Measurements from ENCODE around the gene GMDS. TPM values are rescaled to one million over a fixed set of nuclear protein-coding genes. Genes with fewer than 3 reads are reported as not detected.

GMDS gene
- total and polyA plus RNA-seq, 2 of the 4 experiments (the other 2 are of a cell fraction), result 7.3 to 21.9 TPM

GRCh38 chr6:1602049-1602713 lies 643.2 kb downstream of the GMDS start:
- Histone ChIP-seq H3K4me1 (ENCODE audit: control insufficient read depth, insufficient read depth, low read length) (peaks cover 7% of the 10 kb centered on the region), H2BK15ac (ENCODE audit: low read depth, low read length) (no peak overlapping the region), H2AK9ac (replicated peaks; ENCODE audit: low read depth, low read length, poor library complexity) (no peak overlapping the region), H2BK5ac (ENCODE audit: low read depth, low read length, poor library complexity, severe bottlenecking) (no peak overlapping the region), H2AK5ac (ENCODE audit: low read depth, low read length) (no peak overlapping the region), H3K4me2 (ENCODE audit: low read depth, low read length) (no peak overlapping the region), H3K36me3 (ENCODE audit: control insufficient read depth, insufficient read depth, low read length) (no peaks in the 10 kb centered on the region), H3K4me3 (ENCODE audit: insufficient read depth, low read depth, low read length) (no peak overlapping the region), H3K9ac (ENCODE audit: low read depth, low read length) (no peak overlapping the region), H3K4ac (ENCODE audit: low read depth, low read length) (no peak overlapping the region), H3K23ac (ENCODE audit: low read depth, low read length) (no peak overlapping the region), H4K91ac (ENCODE audit: insufficient read depth, low read depth, low read length) (no peak overlapping the region), H2BK20ac (ENCODE audit: low read depth, low read length) (no peak overlapping the region), H3K79me1 (ENCODE audit: low read depth in 1 of 2, low read length in 2 of 2) (no peaks in the 10 kb centered on the region), H4K8ac (ENCODE audit: low read depth in 2 of 2, low read length in 2 of 2) (no peak overlapping the region), H2BK120ac (ENCODE audit: low read depth, low read length) (no peak overlapping the region), H3K9me1 (ENCODE audit: insufficient read depth, low read length) (no peaks in the 10 kb centered on the region), H3K27ac (ENCODE audit: insufficient read depth, low read length) (no peak overlapping the region), H3K18ac (ENCODE audit: low read depth, low read length) (no peak overlapping the region), H3K27me3 (ENCODE audit: control insufficient read depth, insufficient read depth, low read length) (peaks cover 18% of the 10 kb centered on the region), H3K14ac (replicated peaks; ENCODE audit: low read depth, low read length) (no peak overlapping the region), H4K5ac (ENCODE audit: low read depth, low read length) (no peak overlapping the region), H3K9me3 (ENCODE audit: control insufficient read depth, insufficient read depth, low read length) (no peaks in the 10 kb centered on the region), H3K56ac (ENCODE audit: extremely low read depth, insufficient read depth, low read length) (no peak overlapping the region), H4K20me1 (ENCODE audit: insufficient read depth, low read length) (no peaks in the 10 kb centered on the region), H2AFZ (replicated peaks; ENCODE audit: low read length, poor library complexity) (no peak overlapping the region)
- intact Hi-C loops (cut with micrococcal nuclease), result loop anchor here (5.0 kb wide), 1 partner anchor 640 kb away; no protein-coding TSS in a partner anchor
- in situ Hi-C loops (cut with MboI; ENCODE audit: low sequenced_read_pairs), result loop anchor here (5.0 to 10.0 kb wide), 2 partner anchors 583 to 750 kb away; no protein-coding TSS in a partner anchor
- CTCF ChIA-PET, result no interaction called here
- no peak for TF ChIP-seq SMC3 (IDR thresholded peaks at IDR 0.05; ENCODE audit: low read depth, low read length)
- no peak for TF ChIP-seq NFE2L2 (IDR thresholded peaks at IDR 0.05; ENCODE audit: low read depth, low read length)
- no peak for TF ChIP-seq USF2 (IDR thresholded peaks at IDR 0.05; ENCODE audit: low read depth, low read length)
- no peak for TF ChIP-seq MAZ (IDR thresholded peaks at IDR 0.05; ENCODE audit: borderline replicate concordance, low read depth, low read length)
- no peak for TF ChIP-seq MAFK (IDR thresholded peaks at IDR 0.05; ENCODE audit: low read depth, low read length)
- TF ChIP-seq CHD1 (IDR thresholded peaks at IDR 0.05; ENCODE audit: low read depth, low read length), result no peak
- no peak for TF ChIP-seq RFX5 (IDR thresholded peaks at IDR 0.05; ENCODE audit: low read depth, low read length)
- no peak for TF ChIP-seq BHLHE40 (IDR thresholded peaks at IDR 0.05; ENCODE audit: low read depth, low read length)
- no peak for TF ChIP-seq FOS (IDR thresholded peaks at IDR 0.05; ENCODE audit: low read depth, low read length)
- no peak for TF ChIP-seq ELK1 (IDR thresholded peaks at IDR 0.05; ENCODE audit: borderline replicate concordance, low read depth, low read length)
- TF ChIP-seq RCOR1 (IDR thresholded peaks at IDR 0.05; ENCODE audit: insufficient replicate concordance, low read length), result no peak
- TF ChIP-seq CTCF (conservative IDR thresholded peaks at IDR 0.05; ENCODE audit: low read depth, low read length), result no peak
- TF ChIP-seq POLR2A (IDR thresholded peaks at IDR 0.05; ENCODE audit: low read depth, low read length), result no peak
- no peak for TF ChIP-seq CEBPB (IDR thresholded peaks at IDR 0.05; ENCODE audit: low read depth, low read length)
- no peak for TF ChIP-seq RAD21 (IDR thresholded peaks at IDR 0.05; ENCODE audit: low read length)
- no peak for TF ChIP-seq MXI1 (IDR thresholded peaks at IDR 0.05; ENCODE audit: borderline replicate concordance, low read depth, low read length)
- dilution Hi-C loops (cut with HindIII; ENCODE audit: low sequenced_read_pairs, unreplicated experiment), result no loop called here
- no peak for ATAC-seq (ENCODE audit: low read depth)
- no CpG with 5 or more reads among the region's 10 CpGs for WGBS, 2 experiments (ENCODE audit: extremely low coverage in 2 of 2, insufficient read length in 1 of 2)
- DNase-seq, result no peak
- no TSS peak for BruUV-seq (replicated peaks)
- POLR2A ChIA-PET (ENCODE audit: unreplicated experiment), result no interaction called here
